ENCODE measurements around the gene CCL3. TPM values are rescaled to one million over a fixed set of nuclear protein-coding genes. Genes with fewer than 3 reads are reported as not detected.
"Not testable (repeated sequence)": the region's sequence is repeated elsewhere in the genome, so short reads cannot be mapped to it uniquely, and the experiment has no call there.

CCL3 gene
- polyA plus RNA-seq, 1 donor from 2014 or later = not detected

DNA sequence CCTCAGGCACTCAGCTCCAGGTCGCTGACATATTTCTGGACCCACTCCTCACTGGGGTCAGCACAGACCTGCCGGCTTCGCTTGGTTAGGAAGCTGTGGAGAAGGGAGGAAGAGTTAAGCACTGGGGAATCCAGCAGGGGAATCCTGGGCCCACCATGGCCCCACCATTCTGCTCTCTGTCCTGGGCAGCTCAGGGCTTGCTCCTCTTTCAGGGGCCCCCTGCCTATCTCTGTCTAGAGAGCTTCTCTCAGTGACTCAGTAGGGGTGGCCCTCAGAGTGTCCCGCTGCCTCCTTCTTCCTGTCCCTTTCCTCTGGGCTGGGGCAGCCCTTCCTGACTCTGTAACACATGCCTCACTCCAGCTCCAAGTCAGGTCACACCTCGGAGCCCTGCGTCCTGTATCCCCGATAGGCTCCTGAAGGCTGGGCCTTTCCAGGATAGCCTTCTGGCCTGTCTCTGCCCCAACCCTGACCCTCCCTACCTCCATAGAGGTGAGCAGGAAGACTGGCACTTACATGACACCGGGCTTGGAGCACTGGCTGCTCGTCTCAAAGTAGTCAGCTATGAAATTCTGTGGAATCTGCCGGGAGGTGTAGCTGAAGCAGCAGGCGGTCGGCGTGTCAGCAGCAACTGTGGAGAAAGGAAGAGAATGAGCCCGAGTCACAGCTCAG, 1.1 kb downstream of the CCL3 start:
- no peaks in the 10 kb centered on the region for H3K36me3 ChIP-seq (ENCODE audit: insufficient read depth, low read length)
- H2AFZ ChIP-seq (ENCODE audit: low read depth, low read length) = no peak overlapping the region
- H3K4me2 ChIP-seq (ENCODE audit: low read length) = no peak overlapping the region
- TF ChIP-seq, protein P1, sequence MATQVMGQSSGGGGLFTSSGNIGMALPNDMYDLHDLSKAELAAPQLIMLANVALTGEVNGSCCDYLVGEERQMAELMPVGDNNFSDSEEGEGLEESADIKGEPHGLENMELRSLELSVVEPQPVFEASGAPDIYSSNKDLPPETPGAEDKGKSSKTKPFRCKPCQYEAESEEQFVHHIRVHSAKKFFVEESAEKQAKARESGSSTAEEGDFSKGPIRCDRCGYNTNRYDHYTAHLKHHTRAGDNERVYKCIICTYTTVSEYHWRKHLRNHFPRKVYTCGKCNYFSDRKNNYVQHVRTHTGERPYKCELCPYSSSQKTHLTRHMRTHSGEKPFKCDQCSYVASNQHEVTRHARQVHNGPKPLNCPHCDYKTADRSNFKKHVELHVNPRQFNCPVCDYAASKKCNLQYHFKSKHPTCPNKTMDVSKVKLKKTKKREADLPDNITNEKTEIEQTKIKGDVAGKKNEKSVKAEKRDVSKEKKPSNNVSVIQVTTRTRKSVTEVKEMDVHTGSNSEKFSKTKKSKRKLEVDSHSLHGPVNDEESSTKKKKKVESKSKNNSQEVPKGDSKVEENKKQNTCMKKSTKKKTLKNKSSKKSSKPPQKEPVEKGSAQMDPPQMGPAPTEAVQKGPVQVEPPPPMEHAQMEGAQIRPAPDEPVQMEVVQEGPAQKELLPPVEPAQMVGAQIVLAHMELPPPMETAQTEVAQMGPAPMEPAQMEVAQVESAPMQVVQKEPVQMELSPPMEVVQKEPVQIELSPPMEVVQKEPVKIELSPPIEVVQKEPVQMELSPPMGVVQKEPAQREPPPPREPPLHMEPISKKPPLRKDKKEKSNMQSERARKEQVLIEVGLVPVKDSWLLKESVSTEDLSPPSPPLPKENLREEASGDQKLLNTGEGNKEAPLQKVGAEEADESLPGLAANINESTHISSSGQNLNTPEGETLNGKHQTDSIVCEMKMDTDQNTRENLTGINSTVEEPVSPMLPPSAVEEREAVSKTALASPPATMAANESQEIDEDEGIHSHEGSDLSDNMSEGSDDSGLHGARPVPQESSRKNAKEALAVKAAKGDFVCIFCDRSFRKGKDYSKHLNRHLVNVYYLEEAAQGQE (IDR thresholded peaks at IDR 0.05; ENCODE audit: borderline replicate concordance) = no peak
- TF ChIP-seq TAF1 (IDR thresholded peaks at IDR 0.05; ENCODE audit: low read depth) (no peak), EZH2 (IDR thresholded peaks at IDR 0.05; ENCODE audit: borderline replicate concordance, insufficient read depth, low read length, poor library complexity, severe bottlenecking) (no peak), MXI1 (conservative IDR thresholded peaks at IDR 0.05; ENCODE audit: poor library complexity, severe bottlenecking) (no peak)
- H3K27ac ChIP-seq (ENCODE audit: low read length) = no peak overlapping the region
- no peaks in the 10 kb centered on the region for H3K9me3 ChIP-seq (ENCODE audit: low read length)
- no peaks in the 10 kb centered on the region for H3F3A ChIP-seq (ENCODE audit: insufficient read depth, low read length, poor library complexity, severe bottlenecking)
- H3K27me3 ChIP-seq (ENCODE audit: insufficient read depth, low read depth, low read length) = no peaks in the 10 kb centered on the region
- no peaks in the 10 kb centered on the region for H4K20me1 ChIP-seq (ENCODE audit: insufficient read depth)
- no peaks in the 10 kb centered on the region for H3K9me2 ChIP-seq (ENCODE audit: insufficient read depth, low read length)
- no peaks in the 10 kb centered on the region for H3K79me2 ChIP-seq (replicated peaks; ENCODE audit: insufficient read depth, low read length)
- H3K4me3 ChIP-seq (ENCODE audit: low read length) = no peak overlapping the region
- H3K9ac ChIP-seq (ENCODE audit: low read length) = no peak overlapping the region

DNA sequence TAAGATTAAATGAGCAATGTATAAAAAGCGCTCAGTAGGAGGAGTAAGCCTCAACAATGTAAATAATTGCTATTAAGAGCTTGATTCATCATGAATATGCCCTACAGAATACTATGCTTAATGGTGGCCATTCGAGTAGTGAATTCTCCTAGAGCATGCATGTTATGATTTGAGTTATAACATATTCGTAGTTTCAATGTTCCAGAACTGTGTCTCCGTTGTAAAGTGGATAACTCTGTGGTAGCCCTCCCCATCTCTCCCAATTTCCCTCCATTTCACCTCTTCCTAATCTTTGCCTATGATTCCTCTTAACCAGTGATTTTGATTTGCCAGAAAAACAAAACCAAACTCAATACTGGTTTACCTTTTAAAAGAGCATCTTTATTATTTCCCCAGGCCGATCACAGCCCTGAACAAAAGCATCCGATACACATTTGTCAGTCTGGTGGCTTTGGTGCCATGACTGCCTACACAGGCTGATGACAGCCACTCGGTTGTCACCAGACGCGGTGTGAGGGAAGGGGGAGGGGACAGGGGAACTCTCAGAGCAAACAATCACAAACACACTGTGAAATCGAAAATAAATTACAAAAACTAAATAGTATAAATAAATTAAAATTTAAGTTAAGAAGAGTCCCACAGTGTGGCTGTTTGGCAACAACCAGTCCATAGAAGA, 1.9 kb downstream of the CCL3 start:
- not testable (repeated sequence) for H3K36me3 ChIP-seq (ENCODE audit: insufficient read depth, low read length); H3K9me3 ChIP-seq (ENCODE audit: low read length); H3K4me2 ChIP-seq (ENCODE audit: low read length); H3K27ac ChIP-seq (ENCODE audit: low read length); H3K27me3 ChIP-seq (ENCODE audit: insufficient read depth, low read depth, low read length); H3K4me3 ChIP-seq (ENCODE audit: low read length); H4K20me1 ChIP-seq (ENCODE audit: insufficient read depth); H3K79me2 ChIP-seq (replicated peaks; ENCODE audit: insufficient read depth, low read length); H3K9me2 ChIP-seq (ENCODE audit: insufficient read depth, low read length); H2AFZ ChIP-seq (ENCODE audit: low read depth, low read length); H3F3A ChIP-seq (ENCODE audit: insufficient read depth, low read length, poor library complexity, severe bottlenecking); H3K9ac ChIP-seq (ENCODE audit: low read length)

DNA sequence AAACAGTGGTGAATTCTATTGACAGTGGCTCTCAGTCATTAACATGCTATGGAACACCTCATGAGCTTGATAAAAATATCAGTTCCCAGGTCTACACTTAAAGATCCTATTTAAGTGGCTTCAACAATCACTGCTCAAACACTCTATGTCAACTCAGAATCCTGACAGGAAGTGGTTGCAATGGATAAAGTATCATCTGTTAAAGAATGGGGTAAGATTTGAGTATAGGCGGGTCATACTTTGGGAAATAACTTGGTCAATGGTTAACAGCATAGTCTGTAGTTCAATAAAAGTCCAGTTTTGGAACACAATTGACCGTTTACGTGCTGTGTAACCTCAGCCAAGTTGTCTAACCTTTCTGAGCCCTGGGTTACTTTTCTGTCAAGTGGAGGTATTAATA, 2.5 kb downstream of the CCL3 start:
- not testable (repeated sequence) for H3K27ac ChIP-seq (ENCODE audit: low read length); H3K9me2 ChIP-seq (ENCODE audit: insufficient read depth, low read length); H2AFZ ChIP-seq (ENCODE audit: low read depth, low read length); H3K4me2 ChIP-seq (ENCODE audit: low read length); H3K4me3 ChIP-seq (ENCODE audit: low read length); H3K9ac ChIP-seq (ENCODE audit: low read length); H3K27me3 ChIP-seq (ENCODE audit: insufficient read depth, low read depth, low read length); H3K9me3 ChIP-seq (ENCODE audit: low read length); H3F3A ChIP-seq (ENCODE audit: insufficient read depth, low read length, poor library complexity, severe bottlenecking); H3K36me3 ChIP-seq (ENCODE audit: insufficient read depth, low read length); H4K20me1 ChIP-seq (ENCODE audit: insufficient read depth); H3K79me2 ChIP-seq (replicated peaks; ENCODE audit: insufficient read depth, low read length)

DNA sequence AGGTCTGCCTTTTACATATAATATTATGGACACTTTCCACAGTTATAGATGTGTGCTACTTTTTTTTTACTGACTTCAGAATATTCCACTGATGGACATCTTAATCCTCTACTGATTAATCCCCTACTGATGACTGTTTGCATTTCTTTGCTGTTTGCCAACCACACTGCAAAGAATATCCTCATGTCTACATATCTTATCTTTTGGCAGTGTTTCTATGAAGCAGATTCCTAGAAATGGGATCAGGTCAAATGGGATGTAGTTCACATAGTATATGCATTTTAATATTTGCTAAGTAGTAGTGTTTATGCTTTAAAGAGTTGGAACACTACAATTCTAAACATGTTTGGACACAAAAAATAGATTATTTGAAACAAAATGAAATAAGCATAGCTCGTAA, 3.2 kb downstream of the CCL3 start:
- H3K9me3 ChIP-seq (ENCODE audit: low read length) = no peaks in the 10 kb centered on the region
- no peak overlapping the region for H3K4me2 ChIP-seq (ENCODE audit: low read length)
- H3K36me3 ChIP-seq (ENCODE audit: insufficient read depth, low read length) = no peaks in the 10 kb centered on the region
- no peak overlapping the region for H3K4me3 ChIP-seq (ENCODE audit: low read length)
- H2AFZ ChIP-seq (ENCODE audit: low read depth, low read length) = no peak overlapping the region
- H3K79me2 ChIP-seq (replicated peaks; ENCODE audit: insufficient read depth, low read length) = no peaks in the 10 kb centered on the region
- no peak overlapping the region for H3K27ac ChIP-seq (ENCODE audit: low read length)
- no peaks in the 10 kb centered on the region for H3K27me3 ChIP-seq (ENCODE audit: insufficient read depth, low read depth, low read length)
- no peaks in the 10 kb centered on the region for H4K20me1 ChIP-seq (ENCODE audit: insufficient read depth)
- H3K9me2 ChIP-seq (ENCODE audit: insufficient read depth, low read length) = no peaks in the 10 kb centered on the region
- H3K9ac ChIP-seq (ENCODE audit: low read length) = no peak overlapping the region
- no peaks in the 10 kb centered on the region for H3F3A ChIP-seq (ENCODE audit: insufficient read depth, low read length, poor library complexity, severe bottlenecking)
- no peak for TF ChIP-seq MXI1 (conservative IDR thresholded peaks at IDR 0.05; ENCODE audit: poor library complexity, severe bottlenecking)

All from neural cell (in vitro differentiated cells).